ENCODE measurements around the gene TMEM184C.

Gene TMEM184C

GRCh38 chr4:147658501-147658900, 41.3 kb downstream of the TMEM184C start:
- DNase-seq = no peak

- no peak for DNase-seq
Measured at GRCh38 chr4:147674073-147674472, 56.9 kb downstream of the TMEM184C start.

- no peak for DNase-seq
Measured at GRCh38 chr4:147674496-147674895, 57.3 kb downstream of the TMEM184C start.

GRCh38 chr4:147678106-147678505, 60.9 kb downstream of the TMEM184C start:
- DNase-seq = no peak

- DNase-seq = no peak
Measured at GRCh38 chr4:147678796-147679549, 61.8 kb downstream of the TMEM184C start.

GRCh38 chr4:147682755-147683154, 65.6 kb downstream of the TMEM184C start:
- DNase-seq = no peak

GRCh38 chr4:147683188-147683591, 66.0 kb downstream of the TMEM184C start:
- no peak for DNase-seq

- DNase-seq = peak; percentile 43
Measured at GRCh38 chr4:147683717-147684700, 66.8 kb downstream of the TMEM184C start, which contains the start of gene PRMT9. Gene PRMT9 (minus strand): TSS chr4:147684163. CDS start chr4:147683987, 176 bp downstream.

GRCh38 chr4:147689067-147689466, 71.9 kb downstream of the TMEM184C start:
- DNase-seq = no peak

GRCh38 chr4:147691820-147692219, 74.6 kb downstream of the TMEM184C start:
- no peak for DNase-seq

GRCh38 chr4:147693218-147693617, 76.0 kb downstream of the TMEM184C start:
- no peak for DNase-seq

- no peak for DNase-seq
Measured at GRCh38 chr4:147696866-147697265, 79.7 kb downstream of the TMEM184C start.

- no peak for DNase-seq
Measured at GRCh38 chr4:147704846-147705245, 87.6 kb downstream of the TMEM184C start.

- DNase-seq = no peak
Measured at GRCh38 chr4:147707892-147708672, 90.9 kb downstream of the TMEM184C start.

GRCh38 chr4:147709999-147710398, 92.8 kb downstream of the TMEM184C start:
- no peak for DNase-seq

- DNase-seq = no peak
Measured at GRCh38 chr4:147714575-147715401, 97.6 kb downstream of the TMEM184C start.

- DNase-seq = no peak
Measured at GRCh38 chr4:147717878-147718277, 100.7 kb downstream of the TMEM184C start.

All from GOT3 (cell line).